PFSK-1 (cell line): ENCODE results near the gene ASS1.

Experiments used
- FOXP2 ChIP-seq: optimal IDR thresholded peaks from 2 replicates; pipeline ENCODE3; 2011; ENCODE audit warnings: borderline replicate concordance, control low read depth, inconsistent platforms; ENCODE audit not compliant: insufficient read depth; ENCODE audit errors: extremely low read length, extremely low read depth
- POLR2AphosphoS5 ChIP-seq: IDR thresholded peaks from 2 replicates; pipeline ENCODE4 v1.6.1; 2012; ENCODE audit warnings: low read depth, mild to moderate bottlenecking, control low read depth, low read length, moderate library complexity
- REST ChIP-seq, 2 experiments: IDR thresholded peaks; 2 replicates each; pipeline versions ENCODE4 v1.6.1 to v1.8.0; 2011 to 2012; ENCODE audit warnings: low read depth in 2 of 2, low read length in 2 of 2, control low read depth in 1 of 2, inconsistent platforms in 1 of 2, mild to moderate bottlenecking in 1 of 2, moderate library complexity in 1 of 2; ENCODE audit not compliant: insufficient read depth in 1 of 2
- SIN3A ChIP-seq: IDR thresholded peaks from 2 replicates; pipeline ENCODE4 v1.6.1; 2012; ENCODE audit warnings: mild to moderate bottlenecking, low read length, moderate library complexity, borderline replicate concordance; ENCODE audit not compliant: insufficient read depth
- TAF1 ChIP-seq: IDR thresholded peaks from 2 replicates; pipeline ENCODE4 v1.6.1; 2012; ENCODE audit warnings: low read length, control low read depth, borderline replicate concordance; ENCODE audit not compliant: insufficient read depth

Gene ASS1

DNA sequence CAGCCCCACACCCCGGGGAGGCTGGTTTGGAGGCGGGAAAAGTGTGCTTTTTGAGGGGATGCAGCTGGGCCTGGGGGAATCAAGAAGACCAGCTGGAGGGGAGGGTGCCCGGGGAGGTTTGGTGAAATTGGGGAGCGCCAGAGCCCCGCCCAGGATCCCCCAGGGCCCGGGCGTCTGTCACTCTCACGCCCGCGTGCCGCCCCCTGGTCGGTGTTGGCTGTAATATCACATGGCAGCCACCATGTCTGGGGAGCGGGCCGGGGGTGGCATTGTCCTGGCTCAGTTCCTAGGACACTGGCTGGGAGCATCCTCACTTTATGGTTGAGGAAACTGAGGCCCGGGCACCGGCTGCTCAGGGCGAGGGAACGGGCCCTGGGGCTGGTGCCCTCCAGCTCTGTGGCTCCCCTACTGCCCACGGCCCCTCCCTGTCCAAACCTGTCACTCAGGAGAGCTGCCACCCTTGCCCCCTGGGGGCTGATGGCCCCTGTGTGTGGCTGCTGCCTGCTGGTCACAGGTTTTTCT, 27.5 kb downstream of the ASS1 start:
- TF ChIP-seq POLR2AphosphoS5: no peak
- TF ChIP-seq SIN3A: no peak
- no peak for TF ChIP-seq FOXP2
- TF ChIP-seq TAF1: no peak

GRCh38 chr9:130473009-130473408, 28.2 kb downstream of the ASS1 start:
- TF ChIP-seq FOXP2 (no peak), REST (IDR thresholded peaks at IDR 0.05; ENCODE audit: insufficient read depth in 1 of 2, low read depth in 2 of 2, low read length in 2 of 2) (no peak), TAF1 (no peak), SIN3A (no peak), POLR2AphosphoS5 (no peak)

DNA sequence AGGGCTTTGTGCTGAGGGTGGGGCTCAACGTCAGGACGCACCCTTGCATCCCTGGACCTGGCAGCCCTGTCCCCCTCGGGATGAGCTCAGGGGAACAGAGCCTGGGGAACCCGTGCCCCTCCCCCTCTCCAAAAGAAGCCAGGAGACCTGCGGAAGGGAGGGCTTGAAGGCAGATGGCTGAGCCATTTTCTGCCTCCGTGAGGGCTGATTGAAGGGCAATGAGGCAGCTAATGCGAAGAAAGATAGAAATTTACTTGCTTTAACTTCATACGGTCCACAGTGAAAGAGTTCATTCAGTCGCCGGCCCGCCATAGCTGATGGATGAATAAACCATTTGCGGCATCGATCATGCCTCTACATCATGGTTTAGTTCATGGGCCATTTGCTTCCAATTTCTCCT, 28.8 kb downstream of the ASS1 start:
- TF ChIP-seq TAF1 (no peak), POLR2AphosphoS5 (no peak), REST (IDR thresholded peaks at IDR 0.05; ENCODE audit: insufficient read depth in 1 of 2, low read depth in 2 of 2, low read length in 2 of 2) (no peak), SIN3A (no peak), FOXP2 (no peak)

DNA sequence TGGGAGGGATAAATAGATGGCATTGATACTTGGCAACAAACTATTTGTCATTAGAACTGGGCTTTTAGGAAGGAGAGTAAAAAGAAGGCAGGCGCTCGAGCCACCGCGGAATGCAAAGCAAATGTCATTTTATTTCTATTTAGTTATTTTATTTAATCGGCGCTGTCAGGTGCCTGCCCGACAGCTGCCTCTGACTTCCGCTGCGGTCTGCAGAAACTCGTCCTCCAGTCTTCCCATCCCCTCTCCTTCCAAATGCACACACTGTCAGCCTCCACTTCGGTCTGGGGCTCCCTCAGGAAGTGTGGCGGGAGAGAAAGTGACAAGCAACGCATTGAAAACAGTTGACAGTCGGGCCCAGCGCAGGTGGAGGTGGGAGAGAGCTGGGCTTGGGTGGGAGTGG, 29.3 kb downstream of the ASS1 start:
- TF ChIP-seq REST (IDR thresholded peaks at IDR 0.05; ENCODE audit: insufficient read depth in 1 of 2, low read depth in 2 of 2, low read length in 2 of 2) (no peak), TAF1 (no peak), FOXP2 (no peak), POLR2AphosphoS5 (no peak), SIN3A (no peak)

DNA sequence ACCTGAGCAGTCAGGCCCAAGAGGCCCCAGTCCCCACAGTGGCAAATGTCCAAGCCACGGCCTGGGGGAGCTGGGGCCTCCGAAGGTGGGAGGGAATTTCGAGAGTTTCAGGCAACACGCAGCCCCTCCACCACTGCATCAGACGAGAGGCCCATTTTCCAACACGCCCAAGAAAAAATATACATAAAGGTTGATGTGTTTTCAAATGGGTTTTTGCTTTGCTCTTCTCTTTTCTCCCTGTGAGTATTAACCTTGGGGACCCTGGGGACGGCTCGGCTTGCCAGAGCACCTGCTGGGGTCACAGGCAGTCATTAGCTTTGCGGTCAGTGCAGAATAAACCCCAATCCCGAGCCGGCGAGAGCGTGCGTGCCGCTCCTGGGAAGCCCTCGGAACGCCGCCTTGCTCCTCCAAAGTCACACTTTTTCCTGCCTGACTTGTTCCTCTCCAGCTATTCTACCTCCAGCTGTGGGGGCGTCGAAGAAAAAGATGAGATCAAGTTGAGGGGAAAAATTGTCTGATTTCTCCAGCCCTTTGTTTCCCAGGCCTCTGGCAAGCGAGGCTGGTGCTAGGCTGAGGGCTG, 31.5 kb downstream of the ASS1 start:
- TF ChIP-seq REST (IDR thresholded peaks at IDR 0.05; ENCODE audit: insufficient read depth in 1 of 2, low read depth in 2 of 2, low read length in 2 of 2): no peak
- TF ChIP-seq POLR2AphosphoS5: no peak
- no peak for TF ChIP-seq FOXP2
- TF ChIP-seq SIN3A: no peak
- no peak for TF ChIP-seq TAF1
